Placental epithelial cell (primary cell): ENCODE results near the gene TCP11X2. TPM values are rescaled to one million over a fixed set of nuclear protein-coding genes. Genes with fewer than 3 reads are reported as not detected.

ENCODE experiments used
- total RNA-seq: library from RNA; depleted of rRNA; stranded (reverse); fragments of >200 nt; gene quantifications from 2 replicates; pipeline ENCODE4 v1.2.3, GENCODE V29; 2012

Gene TCP11X2
- not detected in 2 replicates for total RNA-seq

DNA sequence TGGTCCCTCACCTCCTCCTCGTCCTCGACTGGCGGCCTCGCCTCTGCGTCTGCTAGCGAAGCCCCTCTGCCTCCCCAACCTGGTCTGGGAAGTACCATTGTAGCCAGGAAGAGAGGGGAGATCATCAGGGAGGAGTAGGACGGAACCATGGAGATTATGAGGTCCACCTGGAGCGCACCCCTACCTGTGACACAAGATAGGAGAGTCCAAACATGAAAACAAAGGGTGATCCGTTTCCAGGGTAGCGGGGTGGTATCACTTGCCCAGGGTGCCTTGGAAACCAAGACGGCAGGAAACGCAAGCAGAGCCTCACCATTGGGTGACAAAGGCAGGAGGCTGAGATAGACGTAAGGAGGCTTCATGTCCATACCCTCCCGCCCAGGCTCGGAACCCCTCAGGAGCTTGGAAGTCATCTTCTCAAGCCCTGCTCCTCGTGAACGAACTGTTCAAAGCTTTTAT, at the start of gene TCP11X2:
Gene TCP11X2, minus strand, starts transcription at position 51 of the 459 bp plus-strand sequence.

DNA sequence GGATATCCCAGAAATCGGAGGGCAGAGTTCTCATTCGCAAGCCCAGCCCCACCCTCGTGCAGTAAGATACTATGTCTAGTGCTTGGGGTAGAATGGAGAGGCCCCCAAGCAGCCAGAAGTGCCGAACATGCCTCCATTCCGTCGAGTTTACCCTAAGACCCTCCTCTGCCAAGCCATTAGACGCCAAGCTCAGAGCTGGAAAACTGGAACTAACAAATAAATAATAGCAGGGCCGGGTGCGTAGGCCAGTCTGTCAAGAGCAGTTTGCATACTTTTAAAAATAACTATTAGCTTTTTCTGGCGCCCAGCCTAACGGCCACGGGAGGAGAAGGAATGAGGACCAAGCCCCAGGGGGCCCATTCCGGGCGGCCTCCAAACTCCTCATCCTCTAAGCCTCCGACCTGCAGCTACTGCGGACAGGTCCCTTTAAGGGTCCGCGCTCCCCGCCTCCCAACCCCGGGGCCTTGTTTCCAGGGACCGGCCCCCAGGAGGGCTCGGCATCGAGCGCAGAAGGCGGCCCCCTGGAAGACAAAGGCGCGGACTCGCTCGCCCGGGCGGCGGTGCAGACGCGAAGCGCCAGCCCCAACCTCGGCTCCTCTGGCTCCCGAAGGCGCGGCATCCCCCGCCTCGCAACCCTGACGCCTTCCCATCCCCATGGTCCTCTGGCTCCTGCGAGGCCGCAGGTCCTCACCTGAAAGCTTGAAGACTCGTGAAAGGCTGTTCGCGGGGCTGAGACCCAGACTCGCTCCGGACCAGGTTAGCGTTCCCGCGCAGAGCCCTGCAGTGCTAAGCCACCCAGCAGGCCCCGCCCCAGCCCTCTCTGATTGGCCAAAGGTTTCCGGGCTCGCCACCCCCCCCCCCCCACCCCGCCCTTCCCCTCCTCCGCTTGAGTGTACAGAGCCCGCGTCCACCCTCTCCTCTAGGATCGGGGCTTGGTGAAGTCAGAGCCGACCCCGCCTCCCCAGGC, 44.6 kb upstream of the TCP11X2 start, which contains the start of gene TMSB15A:
Gene TMSB15A, minus strand, starts transcription at position 765 of the 967 bp plus-strand sequence.

DNA sequence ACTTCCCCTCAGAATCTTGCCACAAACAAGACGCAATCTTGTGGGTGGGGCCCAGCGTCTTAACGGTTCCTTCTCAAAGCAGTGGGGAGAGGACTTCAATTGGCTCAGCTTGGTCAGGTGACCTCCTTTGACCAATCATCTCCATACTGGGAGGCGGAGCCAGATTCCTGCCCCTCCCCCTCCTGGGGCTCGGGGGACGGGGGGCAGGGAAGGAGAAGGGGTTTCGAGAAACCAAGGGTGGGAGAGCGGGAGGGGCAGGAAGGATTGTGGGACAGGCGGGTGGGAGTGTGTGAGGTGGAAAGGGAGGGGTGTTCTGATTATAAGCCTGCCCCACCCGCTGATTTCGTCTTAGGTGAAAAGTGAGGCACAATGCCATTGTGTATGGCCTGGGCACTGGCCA, 31.7 kb downstream of the TCP11X2 start, which contains the start of gene NXF2B:
Gene NXF2B, minus strand, starts transcription at position 101 of the 400 bp plus-strand sequence. CDS start 59,972 bp downstream, outside the sequence.

Other genes with a start within 250 kb of the TCP11X2 start
- gene NXF2, start 224.6 kb downstream of the TCP11X2 start, total RNA-seq, result not detected in 2 replicates
- gene NXF2B, start 31.8 kb downstream of the TCP11X2 start, total RNA-seq, result not detected in 2 replicates
- gene TMSB15A, start 44.9 kb upstream of the TCP11X2 start, total RNA-seq, result 1.6 and 6.0 TPM in 2 replicates
- gene ARMCX5, start 127.7 kb upstream of the TCP11X2 start, total RNA-seq, result 14.6 and 18.8 TPM in 2 replicates
- gene GPRASP1, start 179.7 kb upstream of the TCP11X2 start, total RNA-seq, result 1.3 and 3.9 TPM in 2 replicates
- gene GPRASP2, start 240.6 kb upstream of the TCP11X2 start, total RNA-seq, result 8.0 and 11.4 TPM in 2 replicates
- 2.1 and 3.9 TPM in 2 replicates for gene GPRASP3, start 248.9 kb upstream of the TCP11X2 start, total RNA-seq